GM10266 (cell line): Measurements from ENCODE around the gene NAA50.

Source experiments
- DNase-seq: peaks from one replicate; pipeline ENCODE4 v3.0.0; 2012; ENCODE audit errors: extremely low spot score
- TF ChIP-seq, protein P1 (sequence below): IDR thresholded peaks from 2 replicates; pipeline ENCODE4 v1.5.1; 2012; ENCODE audit warnings: mild to moderate bottlenecking, low read depth; ENCODE audit not compliant: control insufficient read depth, insufficient read depth; ENCODE audit errors: missing control alignments

The NAA50 gene

GRCh38 chr3:113698956-113699355, 47.1 kb downstream of the NAA50 start:
- DNase-seq = peak; percentile 28
- TF ChIP-seq, protein P1, sequence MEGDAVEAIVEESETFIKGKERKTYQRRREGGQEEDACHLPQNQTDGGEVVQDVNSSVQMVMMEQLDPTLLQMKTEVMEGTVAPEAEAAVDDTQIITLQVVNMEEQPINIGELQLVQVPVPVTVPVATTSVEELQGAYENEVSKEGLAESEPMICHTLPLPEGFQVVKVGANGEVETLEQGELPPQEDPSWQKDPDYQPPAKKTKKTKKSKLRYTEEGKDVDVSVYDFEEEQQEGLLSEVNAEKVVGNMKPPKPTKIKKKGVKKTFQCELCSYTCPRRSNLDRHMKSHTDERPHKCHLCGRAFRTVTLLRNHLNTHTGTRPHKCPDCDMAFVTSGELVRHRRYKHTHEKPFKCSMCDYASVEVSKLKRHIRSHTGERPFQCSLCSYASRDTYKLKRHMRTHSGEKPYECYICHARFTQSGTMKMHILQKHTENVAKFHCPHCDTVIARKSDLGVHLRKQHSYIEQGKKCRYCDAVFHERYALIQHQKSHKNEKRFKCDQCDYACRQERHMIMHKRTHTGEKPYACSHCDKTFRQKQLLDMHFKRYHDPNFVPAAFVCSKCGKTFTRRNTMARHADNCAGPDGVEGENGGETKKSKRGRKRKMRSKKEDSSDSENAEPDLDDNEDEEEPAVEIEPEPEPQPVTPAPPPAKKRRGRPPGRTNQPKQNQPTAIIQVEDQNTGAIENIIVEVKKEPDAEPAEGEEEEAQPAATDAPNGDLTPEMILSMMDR = no peak

DNA sequence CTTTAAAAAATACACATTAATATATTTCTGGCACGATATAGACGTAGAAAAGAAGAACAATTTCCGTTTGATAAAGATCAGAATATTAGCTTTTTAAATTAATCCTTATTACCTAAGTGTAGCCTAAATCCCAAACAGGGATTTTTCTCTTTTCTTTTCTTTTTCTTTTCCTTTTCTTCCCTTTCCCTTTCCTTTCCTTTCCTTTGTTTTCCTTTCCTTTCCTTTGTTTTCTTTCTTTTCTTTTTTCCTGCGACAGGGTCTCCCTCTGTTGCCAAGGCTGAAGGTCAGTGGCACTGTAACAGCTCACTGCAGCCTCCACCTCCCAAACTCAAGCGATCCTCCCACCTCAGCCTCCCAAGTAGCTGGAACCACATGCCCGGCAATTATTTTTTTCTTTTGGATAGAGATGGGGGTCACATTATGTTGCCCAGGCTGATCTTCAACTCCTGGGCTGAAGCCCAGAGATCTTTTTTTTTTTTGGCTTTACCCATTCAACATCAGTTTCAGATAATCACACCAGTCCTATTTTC, 47.8 kb downstream of the NAA50 start:
- no peak for DNase-seq
- TF ChIP-seq, protein P1 = no peak

DNA sequence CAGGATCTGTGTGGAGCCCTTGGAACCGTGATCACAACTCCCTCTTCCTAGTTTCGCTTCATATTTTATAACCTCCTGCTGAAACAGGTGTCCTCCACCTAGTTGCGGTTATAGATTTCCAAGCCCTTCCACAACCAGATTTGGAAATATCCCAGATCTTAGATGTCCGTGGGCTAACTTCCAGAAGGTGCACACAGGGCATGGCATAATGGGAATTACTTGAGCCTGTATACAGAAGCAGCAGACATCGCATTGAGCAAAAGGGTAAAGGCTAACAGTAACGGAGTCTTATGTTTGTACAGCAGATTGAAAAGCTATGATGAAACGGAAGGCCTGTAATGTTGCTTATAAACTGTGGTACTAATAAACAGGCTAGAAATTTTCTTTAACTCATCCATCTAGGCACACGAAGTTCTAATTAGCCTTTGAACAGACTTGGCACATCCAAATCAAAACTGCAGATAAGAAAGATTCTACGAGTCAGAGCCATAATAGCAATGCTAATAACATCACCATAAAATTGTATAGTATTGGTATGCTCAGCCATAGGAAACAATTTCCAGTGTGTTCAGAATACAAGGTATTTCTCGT, 48.5 kb downstream of the NAA50 start:
- TF ChIP-seq, protein P1 = no peak
- peak; percentile 32 for DNase-seq

DNA sequence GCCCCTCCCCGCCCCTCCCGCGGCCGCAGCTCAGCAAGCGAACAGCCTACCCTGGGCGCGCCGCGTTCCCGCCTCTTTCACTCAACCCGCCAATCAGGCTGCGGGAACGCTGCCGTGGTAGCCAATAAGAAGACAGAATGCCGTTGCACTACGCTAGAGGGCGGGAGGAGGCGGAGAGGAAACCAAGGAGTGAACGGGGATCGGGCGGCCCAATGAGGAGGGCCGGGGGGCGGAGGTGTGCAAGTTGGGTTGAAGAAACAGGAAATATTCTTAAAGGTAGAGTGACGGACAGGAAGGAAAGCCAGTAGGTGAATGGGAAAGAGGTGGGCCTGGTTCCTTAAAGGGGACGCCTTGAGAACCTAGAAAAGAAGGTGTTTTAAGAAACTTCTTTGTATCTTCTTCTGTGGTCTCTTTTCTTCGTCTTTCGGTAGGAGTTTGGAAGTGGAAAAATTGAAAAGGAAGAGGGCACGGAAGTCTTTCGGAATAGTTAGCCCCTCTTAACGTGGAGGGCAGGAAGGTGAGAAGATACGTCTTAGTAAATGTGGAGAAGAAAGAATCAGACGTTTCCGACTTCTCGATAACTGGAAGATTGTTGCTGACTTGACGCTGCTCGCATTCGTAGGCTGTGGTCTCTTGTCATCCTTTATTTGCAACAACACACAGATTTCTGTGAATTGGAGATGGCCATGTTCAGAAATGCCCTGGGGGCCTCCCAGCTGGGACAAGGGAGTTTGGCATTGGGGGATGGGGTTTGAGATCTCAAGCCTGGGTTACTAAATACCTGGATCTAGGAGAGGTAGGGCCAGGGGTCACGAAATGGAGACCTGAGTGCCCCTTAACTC, 49.2 kb downstream of the NAA50 start:
- DNase-seq = peak; percentile 99
- TF ChIP-seq, protein P1 = no peak

- TF ChIP-seq, protein P1 = peak; percentile 17
- peak; percentile 95 for DNase-seq
Observed at GRCh38 chr3:113695786-113696645, 50.0 kb downstream of the NAA50 start, which contains the start of gene USF3. Gene USF3, minus strand, starts transcription at chr3:113696642. Its CDS starts 21,764 bp downstream, at chr3:113674878.

- no peak for DNase-seq
- TF ChIP-seq, protein P1 = no peak
Observed at GRCh38 chr3:113695431-113695785, 50.6 kb downstream of the NAA50 start.

DNA sequence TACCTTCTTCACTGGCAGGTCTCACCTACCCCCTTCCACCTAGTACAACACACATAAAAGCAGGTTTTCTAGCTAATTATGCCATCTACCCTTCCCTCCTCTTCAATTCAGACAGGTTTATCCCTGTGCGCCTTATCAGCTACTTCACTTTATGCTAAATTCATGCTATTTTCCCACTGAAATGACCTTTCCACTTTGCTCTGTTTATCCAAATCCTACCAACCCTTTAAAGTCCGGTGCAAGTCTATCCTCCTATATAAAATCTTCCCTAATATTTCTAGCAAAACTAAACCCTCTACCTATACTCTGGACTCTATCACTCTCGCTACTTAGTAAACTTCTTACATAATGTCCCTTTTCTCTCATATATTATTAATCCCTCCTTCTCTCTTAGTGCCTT, 55.6 kb downstream of the NAA50 start:
- DNase-seq = no peak
- TF ChIP-seq, protein P1 = no peak
